Gastroesophageal sphincter (tissue), 3 donors: Measurements from ENCODE around the gene SEC14L5.

Experiments
- CTCF ChIP-seq, 4 experiments: fragments of 200-600 bp in 2 of 4; fragments of 450-650 bp in 2 of 4; sonication (generic) in 1 of 4; IDR thresholded peaks; one replicate each; pipeline ENCODE4 v1.5.1; 2017 to 2019; ENCODE audit warnings: antibody characterized with exemption in 4 of 4, mild to moderate bottlenecking in 2 of 4, moderate library complexity in 2 of 4
- POLR2AphosphoS5 ChIP-seq: sonication (generic); formaldehyde crosslinking; IDR thresholded peaks from one replicate; pipeline ENCODE4 v1.6.1; 2017; ENCODE audit warnings: antibody characterized with exemption

- TF ChIP-seq POLR2AphosphoS5 = no peak
- TF ChIP-seq CTCF (IDR thresholded peaks at IDR 0.05) = no peak
Observed at GRCh38 chr16:4949986-4950385, 8.1 kb upstream of the SEC14L5 start.
